LHCN-M2 (cell line): Measurements from ENCODE around the gene CSAD. TPM values are rescaled to one million over a fixed set of nuclear protein-coding genes. Genes with fewer than 3 reads are reported as not detected.

Experiments
- total RNA-seq: library from RNA; depleted of rRNA; stranded (reverse); fragments of >200 nt; gene quantifications from 2 replicates; pipeline ENCODE4 v1.2.3, GENCODE V29; 2014; rRNA removed

Gene CSAD
- total RNA-seq, 1 experiment from 2014 or later, result 5.2 TPM

Other genes with a start within 250 kb of the CSAD start
- gene KRT18, start 231.8 kb downstream of the CSAD start, total RNA-seq, result 0.52 and 0.77 TPM in 2 replicates
- gene EIF4B, start 174.5 kb downstream of the CSAD start, total RNA-seq, result 468 and 479 TPM in 2 replicates
- 79.6 and 95.7 TPM in 2 replicates for gene TNS2, start 130.9 kb downstream of the CSAD start, total RNA-seq
- 20.0 and 21.9 TPM in 2 replicates for gene SPRYD3, start 101.5 kb downstream of the CSAD start, total RNA-seq
- gene IGFBP6, start 83.3 kb downstream of the CSAD start, total RNA-seq, result 178 and 231 TPM in 2 replicates
- gene SOAT2, start 77.4 kb downstream of the CSAD start, total RNA-seq, result not detected in 2 replicates
- gene ZNF740, start 203 bp downstream of the CSAD start, total RNA-seq, result 7.4 and 10.5 TPM in 2 replicates
- not detected in 2 replicates for gene ITGB7, start 26.3 kb upstream of the CSAD start, total RNA-seq
- 16.9 and 17.1 TPM in 2 replicates for gene RARG, start 51.3 kb upstream of the CSAD start, total RNA-seq
- gene ESPL1, start 87.4 kb upstream of the CSAD start, total RNA-seq, result 14.8 and 18.2 TPM in 2 replicates
- gene PFDN5, start 114.6 kb upstream of the CSAD start, total RNA-seq, result 254 and 270 TPM in 2 replicates
- 53.1 and 55.0 TPM in 2 replicates for gene MYG1, start 118.8 kb upstream of the CSAD start, total RNA-seq
- gene AAAS, start 140.7 kb upstream of the CSAD start, total RNA-seq, result 64.6 and 71.2 TPM in 2 replicates
- gene SP7, start 155.4 kb upstream of the CSAD start, total RNA-seq, result not detected in 2 replicates
- gene SP1, start 199.3 kb upstream of the CSAD start, total RNA-seq, result 26.5 and 37.1 TPM in 2 replicates
- not detected in 2 replicates for gene AMHR2, start 242.9 kb upstream of the CSAD start, total RNA-seq